Purkinje cell (primary cell): Measurements from ENCODE around the gene TBCA. TPM values are rescaled to one million over a fixed set of nuclear protein-coding genes. Genes with fewer than 3 reads are reported as not detected.

Experiments
- polyA plus RNA-seq: library from polyadenylated mRNA; unstranded; fragments of >200 nt; fragmentation: Nextera tagmentation; gene quantifications from 2 replicates; pipeline ENCODE4 v1.2.1, GENCODE V29; 2014

TBCA gene, protein sequence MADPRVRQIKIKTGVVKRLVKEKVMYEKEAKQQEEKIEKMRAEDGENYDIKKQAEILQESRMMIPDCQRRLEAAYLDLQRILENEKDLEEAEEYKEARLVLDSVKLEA
- polyA plus RNA-seq: 971 and 1,002 TPM in 2 replicates

DNA sequence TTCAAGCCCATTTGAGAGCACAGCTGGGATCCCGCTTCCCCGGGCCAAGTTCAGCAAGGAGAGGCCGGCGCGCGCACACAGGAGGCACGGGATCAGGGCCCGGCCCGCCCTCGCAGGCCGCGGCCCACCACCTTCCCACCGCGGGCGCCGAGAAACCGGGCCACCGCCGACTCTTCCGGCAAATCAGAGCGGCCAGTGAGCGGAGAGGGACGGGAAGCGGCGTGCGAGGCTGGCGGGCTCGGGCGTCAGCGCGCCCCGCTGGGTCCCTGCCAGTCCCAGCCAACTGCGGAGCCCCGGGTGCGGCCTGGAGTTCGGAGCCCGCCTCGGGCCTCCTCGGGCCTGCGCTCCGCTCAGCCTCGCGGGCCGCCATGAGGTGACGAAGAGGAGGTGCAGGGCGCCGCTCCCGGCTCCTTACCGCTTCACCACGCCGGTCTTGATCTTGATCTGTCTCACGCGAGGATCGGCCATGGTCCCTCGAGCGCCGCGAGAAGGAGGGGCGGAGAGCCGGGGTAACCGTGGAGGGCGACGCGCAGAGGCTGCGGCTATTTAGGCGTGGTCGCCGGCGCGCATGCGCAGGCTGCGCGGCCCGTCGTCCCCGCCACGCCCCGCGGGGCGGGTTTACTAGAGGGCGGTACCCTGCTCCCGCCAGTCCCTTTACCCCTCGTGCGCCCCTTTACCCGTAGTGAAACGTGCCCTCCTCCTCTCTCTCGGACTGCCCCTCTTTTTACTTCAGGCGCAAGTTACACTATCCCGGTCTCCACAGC, at the start of gene TBCA:
TBCA (minus strand) TSS at position 550 of the 764 bp plus-strand sequence; CDS start at position 468, 82 bp downstream.

Other genes with a start within 250 kb of the TBCA start
- gene OTP, start 137.6 kb downstream of the TBCA start, polyA plus RNA-seq: not detected in 2 replicates